ENCODE results near the gene ASCL3.
"Not testable (repeated sequence)": the region's sequence is repeated elsewhere in the genome, so short reads cannot be mapped to it uniquely, and the experiment has no call there.

Gene ASCL3

DNA sequence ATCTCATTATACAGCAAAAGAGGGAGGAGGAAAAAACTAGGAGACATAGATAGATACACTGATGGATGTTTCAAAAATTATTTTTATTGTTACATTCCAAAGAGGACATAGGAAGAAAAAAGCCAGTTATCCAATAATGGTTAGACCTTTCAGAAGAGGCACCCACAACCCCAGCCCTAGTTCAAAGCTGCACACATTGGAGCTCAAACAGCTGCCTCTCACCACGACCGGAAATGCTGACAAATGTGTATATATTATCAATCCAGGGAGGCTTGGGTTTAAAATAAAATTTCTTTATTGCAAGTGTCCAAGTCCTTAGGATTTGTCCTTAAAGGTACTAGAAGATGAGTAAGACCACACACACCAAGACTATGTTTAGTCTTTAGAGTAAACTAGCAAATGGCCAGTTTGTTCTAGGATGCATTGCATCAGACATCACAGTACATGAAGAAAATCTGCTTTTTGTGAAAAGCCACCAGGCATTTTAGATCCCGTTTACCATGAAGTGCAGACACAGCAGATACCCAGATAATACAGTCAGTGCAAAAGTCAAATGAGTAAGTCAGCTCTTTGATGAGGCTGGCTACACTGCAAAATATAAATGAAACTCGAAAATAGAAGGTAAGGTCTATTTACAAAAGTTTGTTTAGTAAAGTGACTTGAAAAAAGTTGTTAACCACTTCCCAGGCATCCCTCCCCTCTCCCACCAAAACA lies 4.6 kb upstream of the ASCL3 start:
- no peak for DNase-seq

DNA sequence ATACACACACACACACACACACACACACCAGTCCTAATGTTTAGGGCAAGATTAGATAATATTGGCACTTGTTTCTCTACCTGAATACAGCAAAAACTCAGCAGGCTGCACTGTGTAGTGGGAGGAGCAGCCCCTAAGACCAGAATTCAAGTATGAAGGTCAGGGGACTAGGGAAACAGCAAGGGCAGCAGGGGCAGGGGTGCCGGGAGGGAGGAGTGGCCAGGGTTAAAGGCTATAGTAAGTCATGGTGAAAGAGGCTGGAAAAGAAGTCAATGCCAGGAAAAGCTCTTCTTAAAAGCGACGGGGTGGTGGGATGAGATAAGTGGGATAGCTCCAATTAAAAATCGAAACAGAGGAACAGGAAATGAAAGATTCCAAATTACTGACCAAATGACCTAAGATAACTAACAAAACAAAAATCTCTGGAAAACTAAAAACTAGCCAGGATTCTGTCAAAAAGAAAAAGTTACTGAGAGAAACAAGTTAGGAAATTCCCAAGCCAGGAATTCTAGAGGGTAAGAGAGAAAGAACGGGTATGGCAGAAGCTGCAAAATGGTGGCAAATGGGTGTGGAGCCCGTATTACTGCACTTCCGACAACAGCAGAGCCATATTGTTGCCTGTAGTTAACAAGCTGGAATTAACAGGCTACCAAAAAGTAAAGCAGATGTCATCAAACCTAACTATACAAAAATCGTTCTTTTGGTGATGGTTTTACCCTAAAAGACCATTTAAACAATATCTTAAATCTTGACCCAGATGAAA lies 1.3 kb downstream of the ASCL3 start:
- DNase-seq: no peak

DNA sequence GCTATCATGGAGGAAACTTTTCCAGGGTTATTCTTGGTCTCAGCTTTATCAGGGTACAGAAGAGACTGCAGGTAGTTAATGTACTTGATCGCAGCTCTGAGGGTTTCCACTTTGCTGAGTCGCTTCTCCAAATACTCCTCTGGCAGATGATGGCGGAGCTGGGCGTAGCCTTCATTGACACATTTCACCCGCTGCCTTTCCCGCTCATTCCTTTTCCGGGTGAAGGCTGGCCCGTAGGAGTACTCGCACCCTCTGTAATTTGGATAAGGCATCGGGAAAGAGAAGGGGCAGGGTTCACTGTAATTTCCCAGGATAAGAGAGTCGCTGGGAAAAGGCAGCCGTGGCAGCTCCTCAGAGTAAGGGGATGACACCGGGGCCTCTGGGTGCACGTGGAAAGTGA lies 5.2 kb downstream of the ASCL3 start:
- no peak for DNase-seq

DNA sequence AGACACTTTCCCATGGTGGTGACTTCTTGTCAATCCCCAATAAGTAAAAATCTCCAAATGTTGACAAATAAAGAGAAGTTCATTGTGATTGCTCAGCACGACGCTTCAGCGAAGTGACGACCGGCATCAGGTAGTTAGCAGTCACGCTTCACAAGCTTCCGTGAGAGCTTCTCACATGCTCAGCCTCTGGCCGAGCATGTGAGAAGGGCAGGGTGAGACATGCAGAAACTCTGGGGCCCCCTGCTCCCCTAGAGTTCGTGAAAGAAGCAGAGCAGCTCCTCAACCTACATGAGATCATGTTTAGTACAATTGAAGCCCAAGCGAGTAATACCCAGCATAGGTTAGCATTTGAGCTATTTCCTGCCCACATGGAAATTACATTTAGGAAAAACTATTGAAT lies 5.7 kb downstream of the ASCL3 start:
- no peak for DNase-seq

DNA sequence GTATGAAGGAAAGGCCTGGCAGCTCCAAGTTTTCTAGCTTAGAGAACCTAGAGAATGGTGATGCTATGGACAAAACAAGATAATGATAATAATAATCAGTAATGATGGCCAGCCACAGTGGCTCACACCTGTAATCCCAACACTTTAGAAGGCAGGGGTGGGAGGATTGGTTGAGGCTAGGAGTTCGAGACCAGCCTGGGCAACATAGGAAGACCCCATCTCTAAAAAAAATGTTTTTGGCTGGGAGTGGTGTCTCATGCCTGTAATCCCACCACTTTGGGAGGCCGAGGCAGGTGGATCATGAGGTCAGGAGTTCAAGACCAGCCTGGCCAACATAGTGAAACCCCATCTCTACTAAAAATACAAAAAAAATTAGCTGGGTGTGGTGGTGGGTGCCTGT lies 7.0 kb downstream of the ASCL3 start:
- not testable (repeated sequence) for DNase-seq

DNA sequence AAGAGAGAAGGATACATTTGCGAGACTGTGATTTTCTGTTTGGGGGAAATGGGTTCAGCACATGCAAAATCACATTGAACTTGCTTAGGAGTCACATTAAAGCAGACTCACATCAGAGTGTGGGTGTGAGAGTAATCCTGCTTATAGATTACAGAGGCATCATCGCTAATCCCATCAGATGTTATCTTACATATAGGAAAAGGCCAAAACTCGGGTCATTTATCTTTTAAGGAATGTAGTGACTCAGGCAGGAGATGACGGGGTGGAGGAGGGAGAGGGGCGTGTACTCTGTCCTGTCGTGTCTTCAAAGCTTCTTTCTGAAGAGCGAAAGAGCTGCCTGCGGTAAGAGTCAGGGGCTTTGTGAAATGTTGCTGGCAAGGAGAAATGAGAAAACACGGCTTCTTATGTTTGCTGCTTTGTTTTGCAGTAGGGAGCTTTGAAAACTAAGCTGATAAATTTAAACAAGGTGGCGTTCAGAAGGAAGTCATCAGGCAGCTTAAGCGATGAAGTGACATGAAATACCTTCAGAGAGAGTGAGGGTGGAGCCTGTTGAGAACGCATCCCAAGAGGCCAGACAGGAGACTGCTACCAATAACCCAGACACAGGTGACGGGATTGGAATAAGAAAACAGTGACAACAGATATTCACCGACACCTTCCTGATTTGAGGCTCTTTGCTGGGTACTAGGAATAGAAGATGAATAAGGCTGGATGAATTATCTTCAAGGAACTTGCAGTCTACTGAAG lies 7.9 kb downstream of the ASCL3 start:
- no peak for DNase-seq

DNA sequence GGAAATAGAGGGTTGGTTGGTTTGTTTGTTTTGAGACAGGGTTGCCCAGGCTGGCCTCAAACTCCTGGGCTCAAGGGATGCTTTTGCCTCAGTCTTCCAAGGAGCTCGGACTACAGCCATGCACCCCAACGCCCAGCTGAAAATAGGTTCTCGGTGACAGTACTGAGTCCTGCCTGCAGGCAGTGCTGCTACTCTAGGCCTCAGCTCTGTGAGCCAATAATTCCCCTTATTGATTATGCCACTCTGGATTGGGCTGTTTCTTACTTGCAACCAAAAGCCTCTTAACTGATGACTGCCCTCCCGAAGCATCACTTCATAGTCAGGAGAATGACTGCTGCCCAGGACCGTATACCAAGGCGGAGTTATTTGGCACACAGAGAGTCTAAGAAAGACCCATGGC lies 8.9 kb downstream of the ASCL3 start:
- no peak for DNase-seq

DNA sequence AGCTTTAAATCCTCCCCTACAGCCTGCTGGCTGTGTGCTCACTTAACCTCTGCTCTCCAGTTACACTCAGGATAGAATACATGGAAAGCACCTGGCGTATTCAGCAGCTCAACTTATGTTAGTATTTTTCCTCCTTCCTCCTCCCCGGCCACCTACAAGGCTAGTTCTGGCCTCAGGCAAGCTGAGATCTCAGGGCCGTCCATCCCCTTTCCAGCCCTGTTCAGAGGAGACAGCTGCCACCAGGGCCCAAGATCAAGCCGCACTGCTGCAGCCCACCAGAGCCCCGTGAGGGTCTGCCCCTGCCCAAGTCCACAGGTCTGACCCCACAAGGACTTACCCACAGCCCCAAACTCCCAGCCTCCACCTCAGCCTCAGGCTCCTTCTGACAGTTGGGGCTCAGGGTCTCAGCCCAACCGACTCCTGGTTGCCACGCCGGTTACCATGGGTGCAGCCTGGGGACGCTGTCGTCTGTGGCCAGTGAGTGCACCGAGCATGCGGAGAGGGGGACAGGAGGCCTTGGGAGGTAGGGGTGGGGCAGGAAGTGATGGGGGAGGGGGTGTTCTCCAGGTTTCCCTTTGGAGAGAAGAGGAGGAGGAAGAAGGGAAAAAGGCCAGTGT lies 10.1 kb downstream of the ASCL3 start, which contains the start of gene C11orf16:
Gene C11orf16, minus strand, starts transcription at position 384 of the 617 bp plus-strand sequence. CDS start 639 bp downstream, outside the sequence.
- no peak for DNase-seq

DNA sequence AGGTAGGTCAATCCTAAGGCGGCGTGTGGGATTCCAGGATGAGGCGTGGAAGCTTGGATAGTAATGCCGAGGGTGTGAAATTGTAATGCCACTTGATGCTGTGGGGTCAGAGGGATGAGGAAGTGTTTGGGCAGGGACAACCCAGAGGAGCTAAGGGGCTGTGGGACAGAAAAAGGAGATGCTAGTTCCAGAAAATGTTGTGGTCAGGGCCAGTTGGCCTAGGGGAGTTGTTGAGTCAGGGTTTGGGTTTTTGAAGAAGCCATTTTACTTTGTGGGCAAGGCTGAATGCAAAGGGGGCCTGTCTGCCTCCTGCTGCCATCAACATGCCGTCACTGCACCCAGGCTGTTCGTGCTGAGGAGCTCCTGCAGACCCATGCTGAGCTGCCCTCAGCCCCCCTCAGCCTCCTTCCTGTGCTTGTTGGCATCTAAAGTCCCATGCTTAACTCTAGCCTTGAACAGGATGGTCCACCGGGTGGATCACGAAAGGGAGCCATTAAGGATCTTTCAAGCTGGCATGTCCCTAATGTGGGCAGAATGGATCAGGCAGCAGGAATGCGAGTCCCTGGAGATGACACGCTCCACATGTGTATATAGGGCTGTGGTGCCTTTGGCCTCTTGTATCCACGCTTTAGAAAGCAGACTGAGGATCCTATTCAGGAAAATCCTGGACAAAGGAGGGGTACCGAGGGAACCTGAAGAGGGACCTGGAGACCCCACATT lies 12.2 kb downstream of the ASCL3 start:
- DNase-seq: no peak

DNA sequence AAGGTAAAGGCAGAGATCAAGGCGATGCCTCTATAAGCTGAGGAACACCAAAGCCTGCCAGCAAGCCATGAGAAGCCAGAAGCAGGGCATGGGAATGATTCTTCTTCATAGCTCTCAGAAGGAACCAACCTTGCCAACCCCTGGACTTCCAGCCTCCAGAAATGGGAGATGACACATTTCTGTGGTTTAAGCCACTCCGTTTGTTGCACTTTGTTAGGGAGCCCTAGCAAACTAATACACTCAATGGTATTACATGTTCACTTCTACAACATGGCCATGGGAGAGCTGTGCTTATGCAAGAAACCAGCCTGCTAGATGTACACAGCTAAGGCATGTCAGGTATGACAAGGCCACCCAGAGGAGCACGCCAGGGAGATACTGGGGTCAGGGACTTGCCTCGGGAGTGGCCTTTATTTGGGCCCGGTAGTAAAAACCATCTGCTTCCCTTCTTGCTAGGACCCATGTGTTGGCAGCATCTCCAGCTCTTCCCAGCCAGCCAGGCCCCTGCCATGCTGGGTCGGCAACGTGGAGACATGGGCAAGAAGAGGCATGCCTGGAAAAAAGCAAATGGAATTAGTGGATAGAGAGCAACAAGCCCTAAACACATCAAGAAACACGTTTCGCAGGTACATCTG lies 13.7 kb downstream of the ASCL3 start:
- no peak for DNase-seq

DNA sequence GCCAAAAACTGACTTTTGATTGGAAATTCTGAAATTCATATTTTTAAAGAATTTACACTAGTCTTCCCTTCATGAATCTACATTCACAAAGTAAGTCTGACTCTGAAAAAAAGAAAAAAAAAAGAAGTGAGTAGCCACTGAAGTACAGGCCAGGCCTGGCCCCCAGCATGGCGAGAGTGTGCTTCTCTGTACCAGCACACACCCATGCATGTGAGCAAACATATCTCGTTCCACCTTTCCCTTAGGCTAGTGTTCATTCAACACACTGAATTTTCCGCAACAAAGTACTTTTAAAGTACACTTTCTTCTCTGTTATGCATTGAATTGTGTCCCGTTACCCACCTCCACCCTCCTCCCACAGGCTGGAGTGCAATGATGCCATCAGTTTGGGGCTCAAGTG lies 14.6 kb downstream of the ASCL3 start:
- DNase-seq: no peak

DNA sequence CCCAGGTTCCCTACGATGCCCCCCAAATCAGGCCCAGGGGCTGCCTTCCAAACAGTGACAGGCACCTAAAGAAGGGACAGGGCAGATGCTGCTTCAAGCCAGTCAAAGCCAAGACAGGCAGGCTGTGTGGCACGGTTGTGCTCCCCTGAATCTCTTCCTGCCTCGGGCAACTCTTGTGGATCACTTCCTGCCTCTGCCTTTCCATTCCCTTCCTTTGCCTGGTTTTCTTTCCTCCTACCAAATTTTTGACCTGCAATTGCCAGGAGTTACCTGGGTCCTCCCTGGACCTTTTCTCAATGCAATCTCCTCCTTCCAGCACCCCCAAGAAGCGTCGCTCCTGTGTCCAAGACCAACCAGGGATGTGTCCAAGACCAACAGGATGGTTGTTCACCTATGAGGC lies 15.6 kb downstream of the ASCL3 start:
- DNase-seq: no peak

DNA sequence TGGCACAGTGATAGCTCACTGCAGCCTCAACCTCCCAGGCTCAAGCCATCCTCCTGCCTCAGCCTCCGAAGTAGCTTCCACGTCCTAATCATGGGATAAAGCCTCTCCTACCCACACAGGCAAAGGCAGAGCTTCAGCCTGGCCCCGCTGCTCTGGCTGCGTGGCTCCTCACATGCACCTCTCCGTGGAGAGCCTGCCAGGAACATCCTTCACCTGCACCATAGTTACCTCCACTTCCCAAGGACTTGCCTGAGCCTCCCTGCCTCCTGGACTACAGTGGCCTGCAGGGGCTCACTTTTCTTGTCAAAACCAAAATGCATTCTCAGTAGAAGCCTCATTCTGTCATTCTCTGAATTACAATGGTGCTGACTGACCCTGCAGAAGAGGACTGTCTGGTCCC lies 16.6 kb downstream of the ASCL3 start:
- no peak for DNase-seq

DNA sequence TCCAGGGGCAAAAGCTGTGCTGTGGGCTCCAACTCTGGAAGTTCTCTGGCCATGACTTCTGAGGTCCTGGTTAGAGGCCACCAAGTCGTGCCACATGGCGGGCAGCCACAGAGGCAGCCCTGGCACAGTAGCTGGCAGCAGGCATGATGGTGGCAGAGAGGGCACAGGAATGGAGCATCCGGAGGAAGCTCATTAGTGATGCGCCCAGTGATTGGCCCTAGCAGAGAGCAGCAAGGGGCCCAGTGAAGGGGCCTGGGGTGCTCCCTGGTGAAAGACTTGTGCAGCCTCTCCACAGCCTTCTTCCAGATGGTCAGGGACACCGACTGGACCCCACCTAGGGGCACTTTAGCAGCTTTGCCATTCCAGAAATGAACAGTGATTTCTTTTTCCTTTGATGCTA lies 17.1 kb downstream of the ASCL3 start:
- DNase-seq: no peak

DNA sequence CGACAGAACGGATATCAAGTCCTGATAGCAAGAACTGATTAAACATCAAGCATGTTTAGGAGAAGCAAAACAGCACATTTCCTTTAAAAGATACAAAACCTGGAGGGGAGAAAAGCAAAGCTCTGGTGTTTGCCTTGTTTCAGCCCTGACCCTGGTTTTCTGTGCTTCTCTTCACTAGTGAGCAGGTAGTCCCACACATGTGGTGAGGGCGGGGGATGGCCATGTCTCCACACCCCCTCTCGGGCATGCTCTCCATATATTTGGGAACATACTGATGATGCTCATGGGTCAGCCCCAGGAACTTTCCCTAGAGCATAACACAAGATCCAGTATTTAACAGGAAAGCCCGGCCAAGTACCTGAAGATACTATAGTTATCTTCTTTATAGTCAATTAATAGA lies 20.1 kb downstream of the ASCL3 start:
- DNase-seq: no peak

DNA sequence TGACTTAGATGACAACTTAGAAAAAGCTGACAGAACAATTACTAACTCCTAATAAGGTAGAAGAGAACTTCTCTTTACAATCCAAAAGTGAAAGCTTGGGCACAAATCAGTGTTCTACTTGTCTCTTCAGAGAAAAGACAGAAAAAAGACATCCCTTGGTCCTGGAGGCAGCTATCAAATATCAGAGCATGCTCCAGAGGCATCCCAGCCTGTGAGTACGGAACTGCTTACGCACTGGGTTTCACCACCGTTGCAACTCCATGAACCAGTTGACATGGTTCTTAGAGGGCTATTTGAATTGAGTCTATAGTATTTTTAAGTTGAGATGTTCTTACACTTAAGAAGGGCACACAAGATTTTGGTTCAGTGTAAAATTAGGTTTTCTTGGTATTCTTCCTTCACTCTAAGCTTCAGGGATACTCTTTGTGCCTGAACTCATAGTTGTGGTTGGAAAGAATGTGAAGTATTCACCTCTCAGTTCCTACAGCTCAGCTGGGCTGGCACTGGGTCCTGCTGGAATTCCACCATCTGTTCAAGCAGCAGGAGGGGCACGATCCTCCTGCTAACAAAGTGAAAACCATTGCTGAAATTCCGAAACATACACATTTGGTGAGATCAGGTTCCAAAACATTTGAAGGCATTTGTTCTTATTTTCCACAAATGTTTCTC lies 25.5 kb downstream of the ASCL3 start:
- no peak for DNase-seq

DNA sequence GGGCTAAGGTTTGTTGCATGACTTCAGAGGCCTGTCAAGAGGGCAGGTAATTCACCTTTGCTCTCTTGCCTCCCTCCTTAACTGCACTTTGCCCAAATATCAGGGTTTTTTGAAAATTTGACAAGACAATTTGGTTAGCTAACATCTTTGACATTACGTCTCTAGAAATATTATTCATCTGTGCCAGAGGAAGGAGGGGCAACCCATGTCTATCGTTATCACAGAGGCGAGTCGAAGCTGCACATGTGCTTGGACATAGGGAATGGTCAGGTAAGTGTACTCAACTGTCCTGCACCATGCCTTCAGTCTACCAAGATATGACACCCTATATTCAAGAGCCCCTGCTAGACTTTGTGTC lies 28.2 kb downstream of the ASCL3 start:
- no peak for DNase-seq

DNA sequence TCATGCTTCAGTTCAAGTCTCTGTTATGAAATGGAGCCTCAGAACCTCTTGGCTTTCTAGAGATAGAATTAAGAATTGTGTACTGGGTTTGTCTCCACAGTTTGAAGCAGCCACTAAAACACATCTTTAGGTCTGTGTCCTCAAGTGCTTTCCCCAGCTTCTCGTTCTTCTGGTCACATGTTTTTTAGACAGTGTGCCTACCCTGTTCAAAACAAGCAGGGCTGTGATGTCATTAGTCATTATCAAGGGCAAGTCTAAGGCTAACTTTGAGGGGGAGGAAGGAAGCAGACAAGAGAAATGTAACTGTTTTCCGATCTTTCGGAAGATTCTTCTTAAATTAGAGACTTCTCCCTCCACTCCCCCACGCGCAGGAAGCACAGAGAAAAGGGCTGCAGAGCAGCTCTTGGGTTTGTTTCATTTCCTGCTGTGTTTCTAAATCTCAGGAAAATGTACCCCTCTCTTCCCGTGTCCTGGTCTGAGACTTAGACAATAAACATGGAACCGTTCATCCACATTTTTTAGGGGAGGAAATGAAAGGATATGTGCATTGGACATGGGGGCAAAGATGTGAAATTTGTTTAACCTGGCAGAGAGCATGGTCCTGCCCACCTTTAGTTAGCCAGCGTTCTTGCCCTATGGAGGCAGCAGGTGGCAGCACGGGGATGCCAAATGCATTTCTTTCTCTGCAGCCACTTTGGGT lies 28.7 kb downstream of the ASCL3 start:
- peak; percentile 80 for DNase-seq

DNA sequence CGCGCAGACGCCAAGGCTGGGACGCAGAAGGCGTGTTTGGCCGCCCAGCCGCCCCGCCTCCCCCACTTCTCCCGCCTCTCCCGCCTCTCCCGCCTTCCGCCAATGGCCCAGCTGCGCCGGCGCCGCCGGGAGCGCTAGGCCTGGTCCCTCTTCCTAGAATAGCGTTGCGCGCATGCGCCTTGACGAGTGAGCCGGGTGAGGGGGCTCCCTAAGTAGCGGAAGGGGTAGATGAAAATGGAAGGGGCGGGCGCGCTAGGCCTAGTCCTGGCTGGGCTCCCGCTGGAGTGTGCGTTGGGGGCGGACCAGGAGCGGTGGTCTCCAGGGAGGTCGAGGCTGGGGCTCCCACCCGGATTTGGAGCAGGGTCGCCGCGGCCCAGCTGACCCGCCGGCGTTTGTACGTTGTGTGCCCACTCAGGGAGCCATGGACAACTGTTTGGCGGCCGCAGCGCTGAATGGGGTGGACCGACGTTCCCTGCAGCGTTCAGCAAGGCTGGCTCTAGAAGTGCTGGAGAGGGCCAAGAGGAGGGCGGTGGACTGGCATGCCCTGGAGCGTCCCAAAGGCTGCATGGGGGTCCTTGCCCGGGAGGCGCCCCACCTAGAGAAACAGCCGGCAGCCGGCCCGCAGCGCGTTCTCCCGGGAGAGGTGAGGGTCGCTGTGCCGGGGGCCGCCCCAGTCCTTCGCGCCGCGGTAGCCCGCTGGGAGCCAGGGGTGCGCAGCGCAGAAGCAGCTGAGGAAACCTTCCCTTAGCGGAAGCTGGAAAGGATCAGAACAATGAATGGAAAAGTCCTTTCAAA lies 31.6 kb downstream of the ASCL3 start, which contains the start of gene AKIP1:
Gene AKIP1, plus strand, starts transcription at position 161 of the 795 bp plus-strand sequence. Its CDS starts 261 bp downstream, at position 422.
- peak; percentile 97 for DNase-seq

DNA sequence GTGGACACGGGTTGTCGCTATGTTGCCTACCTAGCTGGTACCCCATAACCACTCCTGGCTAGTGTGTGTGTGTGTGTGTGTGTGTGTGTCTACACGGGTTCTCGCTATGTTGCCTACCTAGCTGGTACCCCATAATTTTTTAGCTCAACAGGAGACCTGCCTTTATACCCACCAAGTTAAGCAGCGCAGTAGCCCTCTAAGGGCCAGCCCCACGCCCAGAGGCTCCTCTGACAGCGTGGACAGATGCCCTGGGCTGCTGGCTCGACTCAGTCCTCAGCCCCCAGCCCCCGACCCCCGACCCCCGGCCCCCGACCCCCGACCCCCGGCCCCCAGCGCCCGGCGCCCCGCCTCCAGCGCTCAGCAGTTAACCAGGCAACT lies 32.2 kb downstream of the ASCL3 start:
- DNase-seq: no peak
